Loucy (cell line): ENCODE results near the gene SCARF2.
"Not testable (repeated sequence)": the region's sequence is repeated elsewhere in the genome, so short reads cannot be mapped to it uniquely, and the experiment has no call there.

Experiments
- H2AFZ ChIP-seq: fragments of 200-600 bp; sonication (generic); 2 replicates; pipeline ENCODE4 v1.6.0; 2016; ENCODE audit warnings: antibody characterized with exemption, mild to moderate bottlenecking, low read length, moderate library complexity
- H3F3A ChIP-seq: fragments of 200-600 bp; 2 replicates; pipeline ENCODE4 v1.6.0; 2016; ENCODE audit warnings: antibody characterized with exemption, low read depth, mild to moderate bottlenecking
- H3K27me3 ChIP-seq: fragments of 200-600 bp; sonication (generic); 2 replicates; pipeline ENCODE4 v1.6.1; 2014; ENCODE audit warnings: low read length, mild to moderate bottlenecking; ENCODE audit not compliant: insufficient read depth, poor library complexity, severe bottlenecking
- H3K36me3 ChIP-seq: fragments of 200-600 bp; sonication (generic); 2 replicates; pipeline ENCODE4 v1.6.1; 2016; ENCODE audit warnings: low read length; ENCODE audit not compliant: insufficient read depth
- H3K4me1 ChIP-seq: fragments of 200-600 bp; sonication (generic); 2 replicates; pipeline ENCODE4 v1.5.1; 2014; ENCODE audit warnings: low read length, mild to moderate bottlenecking; ENCODE audit not compliant: insufficient read depth, poor library complexity, severe bottlenecking
- H3K4me2 ChIP-seq: fragments of 200-600 bp; sonication (generic); 2 replicates; pipeline ENCODE4 v1.6.0; 2014; ENCODE audit warnings: antibody characterized with exemption, low read length, low read depth, mild to moderate bottlenecking; ENCODE audit not compliant: poor library complexity, severe bottlenecking
- H3K4me3 ChIP-seq: fragments of 200-600 bp; sonication (generic); 2 replicates; pipeline ENCODE4 v1.5.1; 2014; ENCODE audit warnings: low read length, mild to moderate bottlenecking, mixed read lengths; ENCODE audit not compliant: poor library complexity, severe bottlenecking
- H3K79me2 ChIP-seq: fragments of 200-600 bp; sonication (generic); 2 replicates; pipeline ENCODE4 v1.6.1; 2014; ENCODE audit warnings: low read length; ENCODE audit not compliant: insufficient read depth
- H3K9ac ChIP-seq: fragments of 200-600 bp; sonication (generic); 2 replicates; pipeline ENCODE4 v1.6.0; 2014; ENCODE audit warnings: mild to moderate bottlenecking, low read depth, low read length, moderate library complexity; ENCODE audit not compliant: poor library complexity, severe bottlenecking
- H3K9me2 ChIP-seq: fragments of 200-600 bp; sonication (generic); replicated peaks from 2 replicates; pipeline ENCODE4 v1.6.1; 2016; ENCODE audit warnings: low read depth, low read length, mixed read lengths
- H3K9me3 ChIP-seq: fragments of 200-600 bp; sonication (generic); 2 replicates; pipeline ENCODE4 v1.6.1; 2014; ENCODE audit warnings: mild to moderate bottlenecking, antibody characterized with exemption, low read length, low read depth; ENCODE audit not compliant: insufficient read depth
- H4K20me1 ChIP-seq: fragments of 200-600 bp; sonication (generic); 2 replicates; pipeline ENCODE4 v1.6.0; 2014; ENCODE audit warnings: antibody characterized with exemption, low read length, mild to moderate bottlenecking; ENCODE audit not compliant: insufficient read depth, poor library complexity, severe bottlenecking
- EZH2phosphoT487 ChIP-seq: fragments of 200-600 bp; IDR thresholded peaks from 2 replicates; pipeline ENCODE4 v1.6.1; 2018; ENCODE audit warnings: antibody characterized with exemption, mild to moderate bottlenecking, moderate library complexity, borderline replicate concordance
- TF ChIP-seq, protein P1 (sequence below): fragments of 200-600 bp; sonication (generic); conservative IDR thresholded peaks from 2 replicates; pipeline ENCODE4 v1.5.1; 2014; ENCODE audit warnings: mild to moderate bottlenecking, antibody characterized with exemption, low read length

SCARF2 gene

DNA sequence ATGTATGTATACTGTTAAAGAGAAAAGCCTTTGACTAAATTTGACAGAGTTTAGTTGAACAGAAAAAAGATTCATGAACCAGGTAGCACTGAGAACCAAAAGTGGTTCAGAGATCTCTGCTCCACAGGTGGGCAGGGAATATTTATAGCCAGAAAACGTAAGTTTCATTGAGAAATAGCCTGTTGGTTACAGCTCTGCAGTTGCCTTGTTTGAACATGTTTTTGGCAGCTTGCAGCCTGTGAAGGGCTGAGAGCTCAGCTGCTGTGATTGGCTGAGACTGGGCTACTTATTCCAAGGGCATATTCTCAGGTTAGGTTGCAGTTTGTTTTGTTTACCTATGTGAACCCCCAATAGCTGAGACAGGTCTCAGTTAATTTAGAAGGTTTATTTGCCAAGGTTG is 57.1 kb downstream of the SCARF2 start:
- Histone ChIP-seq H3K9me2 (no peaks in the 10 kb centered on the region), H3K79me2 (no peaks in the 10 kb centered on the region), H3K36me3 (no peaks in the 10 kb centered on the region), H3K9ac (no peak overlapping the region), H2AFZ (no peak overlapping the region), H3K4me1 (no peaks in the 10 kb centered on the region), H3F3A (no peaks in the 10 kb centered on the region), H4K20me1 (no peaks in the 10 kb centered on the region), H3K4me3 (no peak overlapping the region), H3K9me3 (no peaks in the 10 kb centered on the region), H3K4me2 (no peak overlapping the region), H3K27me3 (no peaks in the 10 kb centered on the region)
- TF ChIP-seq, protein P1, sequence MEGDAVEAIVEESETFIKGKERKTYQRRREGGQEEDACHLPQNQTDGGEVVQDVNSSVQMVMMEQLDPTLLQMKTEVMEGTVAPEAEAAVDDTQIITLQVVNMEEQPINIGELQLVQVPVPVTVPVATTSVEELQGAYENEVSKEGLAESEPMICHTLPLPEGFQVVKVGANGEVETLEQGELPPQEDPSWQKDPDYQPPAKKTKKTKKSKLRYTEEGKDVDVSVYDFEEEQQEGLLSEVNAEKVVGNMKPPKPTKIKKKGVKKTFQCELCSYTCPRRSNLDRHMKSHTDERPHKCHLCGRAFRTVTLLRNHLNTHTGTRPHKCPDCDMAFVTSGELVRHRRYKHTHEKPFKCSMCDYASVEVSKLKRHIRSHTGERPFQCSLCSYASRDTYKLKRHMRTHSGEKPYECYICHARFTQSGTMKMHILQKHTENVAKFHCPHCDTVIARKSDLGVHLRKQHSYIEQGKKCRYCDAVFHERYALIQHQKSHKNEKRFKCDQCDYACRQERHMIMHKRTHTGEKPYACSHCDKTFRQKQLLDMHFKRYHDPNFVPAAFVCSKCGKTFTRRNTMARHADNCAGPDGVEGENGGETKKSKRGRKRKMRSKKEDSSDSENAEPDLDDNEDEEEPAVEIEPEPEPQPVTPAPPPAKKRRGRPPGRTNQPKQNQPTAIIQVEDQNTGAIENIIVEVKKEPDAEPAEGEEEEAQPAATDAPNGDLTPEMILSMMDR = no peak
- no peak for TF ChIP-seq EZH2phosphoT487

DNA sequence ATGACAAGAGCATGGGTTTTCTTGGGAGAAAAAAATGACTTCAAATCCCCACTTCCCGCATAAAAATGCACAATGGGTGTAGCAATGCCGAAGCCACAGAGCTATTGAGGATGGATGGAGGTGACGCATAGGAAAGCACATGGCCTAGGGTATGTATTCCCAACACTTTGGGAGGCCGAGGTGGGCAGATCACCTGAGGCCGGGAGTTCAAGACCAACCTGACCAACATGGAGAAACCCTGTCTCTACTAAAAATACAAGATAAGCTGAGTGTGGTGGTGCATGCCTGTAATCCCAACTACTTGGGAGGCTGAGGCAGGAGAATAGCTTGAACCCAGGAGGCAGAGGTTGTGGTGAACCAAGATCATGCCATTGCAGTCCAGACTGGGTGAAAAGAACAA is 58.9 kb downstream of the SCARF2 start:
- H3K27me3 ChIP-seq, H2AFZ ChIP-seq, H3K4me1 ChIP-seq, H3K79me2 ChIP-seq, H3K36me3 ChIP-seq, H3K9ac ChIP-seq, H3K9me2 ChIP-seq, H3K4me3 ChIP-seq, H3K4me2 ChIP-seq, H4K20me1 ChIP-seq, H3K9me3 ChIP-seq, H3F3A ChIP-seq: not testable (repeated sequence)

DNA sequence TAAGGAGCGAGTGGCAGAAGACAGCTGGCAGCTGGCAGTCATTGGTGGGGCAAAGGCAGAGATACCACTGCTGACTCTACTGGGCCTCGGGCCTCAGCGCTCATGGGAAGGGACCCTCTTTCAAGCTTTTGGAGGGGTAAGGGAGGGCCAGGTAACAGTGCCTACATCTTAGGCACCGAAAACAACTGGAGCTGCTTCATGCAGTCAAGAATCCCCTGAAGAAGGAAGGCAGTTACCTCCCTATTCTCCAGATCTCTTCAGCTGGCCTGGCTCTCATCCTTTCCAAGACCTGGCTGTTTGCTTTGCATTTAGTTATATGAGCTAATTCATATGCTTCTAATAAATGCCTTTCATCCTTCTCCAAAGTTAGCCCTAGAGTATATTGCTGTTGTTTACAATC is 59.5 kb downstream of the SCARF2 start:
- Histone ChIP-seq H2AFZ (0 out of 2 replicates have a peak overlapping the region, but pooled peaks have one; percentile 1), H3K27me3 (no peaks in the 10 kb centered on the region), H3K4me3 (no peak overlapping the region), H3K79me2 (no peaks in the 10 kb centered on the region), H3K36me3 (no peaks in the 10 kb centered on the region), H3K9me3 (no peaks in the 10 kb centered on the region), H3K9ac (no peak overlapping the region), H3K4me2 (no peak overlapping the region), H3K9me2 (no peaks in the 10 kb centered on the region), H3F3A (no peaks in the 10 kb centered on the region), H3K4me1 (no peaks in the 10 kb centered on the region), H4K20me1 (no peaks in the 10 kb centered on the region)
- TF ChIP-seq EZH2phosphoT487 = no peak
- TF ChIP-seq, protein P1 = no peak

DNA sequence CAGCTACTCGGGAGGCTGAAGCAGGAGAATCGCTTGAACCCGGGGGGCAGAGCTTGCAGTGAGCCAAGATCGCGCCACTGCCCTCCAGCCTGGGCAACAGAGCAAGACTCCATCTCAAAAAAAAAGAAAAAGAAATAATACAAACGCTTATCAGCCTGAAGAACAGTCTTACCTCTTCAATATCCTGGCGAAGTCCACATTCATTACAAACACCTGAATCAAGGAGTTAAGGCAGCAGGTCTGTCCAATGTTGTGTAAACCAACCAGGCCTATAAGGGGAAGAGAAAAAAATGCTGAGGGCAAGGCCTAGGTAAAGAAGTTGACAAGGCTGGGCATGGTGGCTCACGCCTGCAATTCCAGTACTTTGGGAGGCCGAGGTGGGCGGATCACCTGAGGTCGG is 60.6 kb downstream of the SCARF2 start:
- H3K36me3 ChIP-seq, H4K20me1 ChIP-seq, H3K4me3 ChIP-seq, H3F3A ChIP-seq, H3K4me2 ChIP-seq, H2AFZ ChIP-seq, H3K4me1 ChIP-seq, H3K9ac ChIP-seq, H3K79me2 ChIP-seq, H3K27me3 ChIP-seq, H3K9me3 ChIP-seq, H3K9me2 ChIP-seq: not testable (repeated sequence)

GRCh38 chr22:20376281-20376680 is 61.3 kb downstream of the SCARF2 start:
- H3K9me3 ChIP-seq, H3K4me3 ChIP-seq, H4K20me1 ChIP-seq, H3K79me2 ChIP-seq, H3K27me3 ChIP-seq, H3K9me2 ChIP-seq, H3K36me3 ChIP-seq, H3F3A ChIP-seq, H3K4me2 ChIP-seq, H2AFZ ChIP-seq, H3K9ac ChIP-seq, H3K4me1 ChIP-seq: not testable (repeated sequence)
